ENCODE results near the gene MIEN1. TPM values are rescaled to one million over a fixed set of nuclear protein-coding genes. Genes with fewer than 3 reads are reported as not detected.

MIEN1 gene
- total RNA-seq, 1 donor from 2014 or later: 38.9 TPM

DNA sequence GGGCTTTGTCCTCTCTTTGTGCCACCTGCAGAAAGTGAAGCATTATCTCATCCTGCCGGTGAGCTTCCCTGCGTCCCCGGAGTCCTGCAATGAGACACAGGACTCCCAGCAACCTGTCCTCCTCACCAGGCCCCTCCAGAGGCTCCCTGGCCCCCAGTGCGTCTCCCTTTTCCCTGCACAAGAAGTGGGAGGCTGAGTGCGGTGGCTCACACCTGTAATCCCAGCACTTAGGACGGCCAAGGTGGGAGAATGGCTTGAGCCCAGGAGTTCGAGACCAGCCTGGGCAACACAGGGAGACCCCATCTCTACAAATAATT is 15.8 kb upstream of the MIEN1 start:
- Mint-ChIP-seq H3K9me3 (ENCODE audit: unreplicated experiment) (no peaks in the 10 kb centered on the region), H3K27ac (ENCODE audit: unreplicated experiment) (no peak overlapping the region), H3K27me3 (ENCODE audit: low read depth, unreplicated experiment) (peaks cover 11% of the 10 kb centered on the region), H3K4me1 (ENCODE audit: low read depth, unreplicated experiment) (peaks cover 2% of the 10 kb centered on the region), H3K4me3 (ENCODE audit: unreplicated experiment) (no peak overlapping the region), H3K36me3 (ENCODE audit: low read depth, unreplicated experiment) (no peaks in the 10 kb centered on the region)
- DNase-seq (ENCODE audit: low read depth) (no peak), FAIRE-seq (no peak)
- Histone ChIP-seq H3K9ac (ENCODE audit: low read length) (no peak overlapping the region), H3K9me3 (ENCODE audit: insufficient read depth, low read depth, low read length) (no peaks in the 10 kb centered on the region), H3K36me3 (ENCODE audit: insufficient read depth, low read length) (no peaks in the 10 kb centered on the region), H3K27ac (ENCODE audit: low read depth, low read length) (no peak overlapping the region), H3K4me3 (ENCODE audit: insufficient read depth, low read depth, low read length) (no peak overlapping the region), H3K4me1 (ENCODE audit: insufficient read depth, low read length) (peaks cover 4% of the 10 kb centered on the region), H3K27me3 (ENCODE audit: insufficient read depth, low read length) (no peaks in the 10 kb centered on the region), H3K4me2 (ENCODE audit: low read length) (no peak overlapping the region), H3K79me2 (ENCODE audit: insufficient read depth, low read length) (no peaks in the 10 kb centered on the region), H4K20me1 (ENCODE audit: insufficient read depth, low read length) (no peaks in the 10 kb centered on the region), H2AFZ (ENCODE audit: low read depth, low read length) (no peak overlapping the region)
- TF ChIP-seq, protein P1, sequence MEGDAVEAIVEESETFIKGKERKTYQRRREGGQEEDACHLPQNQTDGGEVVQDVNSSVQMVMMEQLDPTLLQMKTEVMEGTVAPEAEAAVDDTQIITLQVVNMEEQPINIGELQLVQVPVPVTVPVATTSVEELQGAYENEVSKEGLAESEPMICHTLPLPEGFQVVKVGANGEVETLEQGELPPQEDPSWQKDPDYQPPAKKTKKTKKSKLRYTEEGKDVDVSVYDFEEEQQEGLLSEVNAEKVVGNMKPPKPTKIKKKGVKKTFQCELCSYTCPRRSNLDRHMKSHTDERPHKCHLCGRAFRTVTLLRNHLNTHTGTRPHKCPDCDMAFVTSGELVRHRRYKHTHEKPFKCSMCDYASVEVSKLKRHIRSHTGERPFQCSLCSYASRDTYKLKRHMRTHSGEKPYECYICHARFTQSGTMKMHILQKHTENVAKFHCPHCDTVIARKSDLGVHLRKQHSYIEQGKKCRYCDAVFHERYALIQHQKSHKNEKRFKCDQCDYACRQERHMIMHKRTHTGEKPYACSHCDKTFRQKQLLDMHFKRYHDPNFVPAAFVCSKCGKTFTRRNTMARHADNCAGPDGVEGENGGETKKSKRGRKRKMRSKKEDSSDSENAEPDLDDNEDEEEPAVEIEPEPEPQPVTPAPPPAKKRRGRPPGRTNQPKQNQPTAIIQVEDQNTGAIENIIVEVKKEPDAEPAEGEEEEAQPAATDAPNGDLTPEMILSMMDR (IDR thresholded peaks at IDR 0.05; ENCODE audit: insufficient read depth, low read depth, low read length): no peak
- no peak for TF ChIP-seq EZH2 (IDR thresholded peaks at IDR 0.05; ENCODE audit: insufficient read depth, low read length)

DNA sequence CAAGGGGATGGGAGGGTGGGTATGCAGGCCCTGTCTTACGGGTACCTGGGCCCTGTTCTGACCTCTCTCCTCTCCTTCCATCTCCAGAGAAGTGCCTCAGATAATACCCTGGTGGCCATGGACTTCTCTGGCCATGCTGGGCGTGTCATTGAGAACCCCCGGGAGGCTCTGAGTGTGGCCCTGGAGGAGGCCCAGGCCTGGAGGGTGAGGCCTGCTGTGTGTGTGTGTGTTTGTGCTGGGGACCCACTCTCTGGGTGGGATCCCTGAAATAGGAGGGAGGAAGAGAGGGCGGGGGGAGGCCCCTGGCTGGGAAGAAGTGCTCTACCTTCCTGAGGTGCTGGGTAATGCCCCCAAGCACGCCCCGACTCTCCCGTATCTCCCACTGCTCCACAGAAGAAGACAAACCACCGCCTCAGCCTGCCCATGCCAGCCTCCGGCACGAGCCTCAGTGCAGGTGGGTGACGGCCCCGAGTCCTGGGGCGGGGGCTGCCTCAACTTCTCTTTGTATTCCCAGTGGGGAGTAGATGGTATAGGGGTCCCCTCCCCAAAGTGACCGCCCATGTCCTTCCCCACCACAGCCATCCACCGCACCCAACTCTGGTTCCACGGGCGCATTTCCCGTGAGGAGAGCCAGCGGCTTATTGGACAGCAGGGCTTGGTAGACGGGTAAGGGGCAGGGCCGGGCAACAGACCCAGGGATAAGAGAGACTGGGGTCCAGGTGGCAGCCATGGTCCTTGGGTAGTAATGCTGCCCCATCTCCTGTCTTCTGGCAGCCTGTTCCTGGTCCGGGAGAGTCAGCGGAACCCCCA is 15.2 kb upstream of the MIEN1 start:
- no peak for TF ChIP-seq EZH2 (IDR thresholded peaks at IDR 0.05; ENCODE audit: insufficient read depth, low read length)
- TF ChIP-seq, protein P1 (IDR thresholded peaks at IDR 0.05; ENCODE audit: insufficient read depth, low read depth, low read length): no peak
- Mint-ChIP-seq H3K4me1 (ENCODE audit: low read depth, unreplicated experiment) (peaks cover 5% of the 10 kb centered on the region), H3K27me3 (ENCODE audit: low read depth, unreplicated experiment) (peaks cover 11% of the 10 kb centered on the region), H3K36me3 (ENCODE audit: low read depth, unreplicated experiment) (no peaks in the 10 kb centered on the region), H3K9me3 (ENCODE audit: unreplicated experiment) (no peaks in the 10 kb centered on the region), H3K27ac (ENCODE audit: unreplicated experiment) (no peak overlapping the region), H3K4me3 (ENCODE audit: unreplicated experiment) (no peak overlapping the region)
- Histone ChIP-seq H3K4me2 (ENCODE audit: low read length) (no peak overlapping the region), H4K20me1 (ENCODE audit: insufficient read depth, low read length) (no peaks in the 10 kb centered on the region), H2AFZ (ENCODE audit: low read depth, low read length) (no peak overlapping the region), H3K4me3 (ENCODE audit: insufficient read depth, low read depth, low read length) (no peak overlapping the region), H3K9me3 (ENCODE audit: insufficient read depth, low read depth, low read length) (no peaks in the 10 kb centered on the region), H3K4me1 (ENCODE audit: insufficient read depth, low read length) (peaks cover 9% of the 10 kb centered on the region), H3K9ac (ENCODE audit: low read length) (no peak overlapping the region), H3K79me2 (ENCODE audit: insufficient read depth, low read length) (no peaks in the 10 kb centered on the region), H3K36me3 (ENCODE audit: insufficient read depth, low read length) (no peaks in the 10 kb centered on the region), H3K27ac (ENCODE audit: low read depth, low read length) (no peak overlapping the region), H3K27me3 (ENCODE audit: insufficient read depth, low read length) (no peaks in the 10 kb centered on the region)
- DNase-seq (ENCODE audit: low read depth): no peak
- FAIRE-seq: no peak

DNA sequence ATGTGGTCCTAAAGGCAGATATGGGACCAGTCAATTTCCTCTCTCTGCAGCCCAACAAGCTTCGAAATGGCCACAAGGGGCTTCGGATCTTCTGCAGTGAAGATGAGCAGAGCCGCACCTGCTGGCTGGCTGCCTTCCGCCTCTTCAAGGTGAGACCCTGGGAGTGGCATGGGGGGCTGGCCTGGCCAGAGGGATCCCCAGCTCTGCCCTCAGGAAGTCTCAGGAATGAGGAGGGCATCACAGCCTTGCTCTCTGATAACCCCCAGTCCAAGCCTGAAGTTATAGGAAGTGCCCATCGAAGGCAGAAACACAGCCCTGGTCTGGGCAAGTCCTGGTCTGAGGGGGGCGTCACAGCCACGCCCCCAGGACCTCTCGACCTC is 14.5 kb upstream of the MIEN1 start:
- Histone ChIP-seq H3K27me3 (ENCODE audit: insufficient read depth, low read length) (no peaks in the 10 kb centered on the region), H3K9me3 (ENCODE audit: insufficient read depth, low read depth, low read length) (no peaks in the 10 kb centered on the region), H3K4me3 (ENCODE audit: insufficient read depth, low read depth, low read length) (no peak overlapping the region), H2AFZ (ENCODE audit: low read depth, low read length) (no peak overlapping the region), H3K4me1 (ENCODE audit: insufficient read depth, low read length) (peaks cover 17% of the 10 kb centered on the region), H3K27ac (ENCODE audit: low read depth, low read length) (no peak overlapping the region), H3K36me3 (ENCODE audit: insufficient read depth, low read length) (no peaks in the 10 kb centered on the region), H3K9ac (ENCODE audit: low read length) (no peak overlapping the region), H3K4me2 (ENCODE audit: low read length) (no peak overlapping the region), H4K20me1 (ENCODE audit: insufficient read depth, low read length) (no peaks in the 10 kb centered on the region), H3K79me2 (ENCODE audit: insufficient read depth, low read length) (no peaks in the 10 kb centered on the region)
- H3K4me1 Mint-ChIP-seq (ENCODE audit: low read depth, unreplicated experiment): peaks cover 11% of the 10 kb centered on the region
- FAIRE-seq (no peak), DNase-seq (ENCODE audit: low read depth) (no peak)
- no peaks in the 10 kb centered on the region for H3K9me3 Mint-ChIP-seq (ENCODE audit: unreplicated experiment)
- TF ChIP-seq EZH2 (IDR thresholded peaks at IDR 0.05; ENCODE audit: insufficient read depth, low read length): no peak
- TF ChIP-seq, protein P1 (IDR thresholded peaks at IDR 0.05; ENCODE audit: insufficient read depth, low read depth, low read length): no peak
- no peak overlapping the region for H3K4me3 Mint-ChIP-seq (ENCODE audit: unreplicated experiment)
- peaks cover 11% of the 10 kb centered on the region for H3K27me3 Mint-ChIP-seq (ENCODE audit: low read depth, unreplicated experiment)
- H3K27ac Mint-ChIP-seq (ENCODE audit: unreplicated experiment): no peak overlapping the region
- H3K36me3 Mint-ChIP-seq (ENCODE audit: low read depth, unreplicated experiment): no peaks in the 10 kb centered on the region
